Activated gamma-delta T cell treated with Interleukin-2 at 50 U/mL for 16 hours (primary cell): ENCODE measurements around the gene APOB.

Source experiments
- DNase-seq: peaks from one replicate; pipeline ENCODE4 v3.0.0-alpha.2; 2020

APOB gene

DNA sequence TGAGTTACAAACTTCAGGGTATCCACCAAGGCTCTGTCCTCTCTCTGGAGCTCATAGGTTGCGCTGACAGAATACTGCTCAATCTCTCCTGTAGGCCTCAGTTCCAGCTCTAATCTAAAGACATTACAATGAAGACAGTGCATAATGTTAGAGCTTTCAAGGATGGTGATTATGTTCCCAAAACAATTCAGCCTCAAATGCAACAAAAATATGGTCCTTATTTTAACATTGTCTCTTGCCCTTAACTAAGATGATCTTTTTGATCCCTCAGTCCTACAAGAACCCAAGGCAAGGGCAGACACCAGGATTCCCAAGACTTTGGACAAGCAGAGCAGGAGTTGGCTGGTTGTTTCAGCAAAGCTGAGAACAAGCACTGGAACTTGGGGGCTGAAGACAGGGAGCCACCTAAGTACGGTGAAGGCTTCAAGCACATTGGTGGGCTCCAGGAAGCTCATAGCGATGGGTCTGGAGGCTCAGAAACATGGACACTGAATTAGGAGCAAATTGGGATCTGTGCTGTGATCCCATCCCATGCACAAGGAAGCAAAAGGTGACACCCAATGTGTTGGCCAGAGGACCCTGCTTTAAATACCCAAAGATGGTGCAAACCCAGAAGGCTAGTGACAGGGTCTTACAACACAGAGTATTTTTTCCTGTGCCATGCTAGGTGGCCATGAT lies 24.7 kb downstream of the APOB start:
- DNase-seq, result no peak

- DNase-seq, result no peak
Observed at GRCh38 chr2:21018290-21018689, 25.6 kb downstream of the APOB start.

DNA sequence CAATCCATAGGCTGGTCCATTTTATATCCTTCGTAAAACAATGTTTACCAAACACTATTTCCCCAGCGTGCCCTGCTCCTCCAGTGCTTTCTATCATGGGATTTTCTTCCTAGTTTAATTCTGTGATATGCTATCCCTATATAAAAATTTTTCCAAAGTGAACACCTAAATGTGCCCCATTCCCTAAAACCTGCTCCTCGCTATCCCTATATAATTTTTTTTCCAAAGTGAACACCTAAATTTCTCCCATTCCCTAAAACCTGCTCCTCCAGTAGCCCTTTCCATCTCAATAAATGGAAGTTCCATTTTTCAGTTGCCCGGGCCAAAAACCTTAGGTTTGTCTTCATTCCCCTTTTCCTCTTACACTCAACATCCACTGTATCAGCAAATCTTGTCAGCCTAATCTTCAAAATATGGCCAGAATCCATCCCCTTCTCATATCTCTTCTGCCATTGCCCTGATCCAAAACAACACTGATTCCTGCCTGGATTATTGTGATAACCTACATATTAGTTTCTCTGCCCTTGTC lies 26.1 kb downstream of the APOB start:
- no peak for DNase-seq

DNA sequence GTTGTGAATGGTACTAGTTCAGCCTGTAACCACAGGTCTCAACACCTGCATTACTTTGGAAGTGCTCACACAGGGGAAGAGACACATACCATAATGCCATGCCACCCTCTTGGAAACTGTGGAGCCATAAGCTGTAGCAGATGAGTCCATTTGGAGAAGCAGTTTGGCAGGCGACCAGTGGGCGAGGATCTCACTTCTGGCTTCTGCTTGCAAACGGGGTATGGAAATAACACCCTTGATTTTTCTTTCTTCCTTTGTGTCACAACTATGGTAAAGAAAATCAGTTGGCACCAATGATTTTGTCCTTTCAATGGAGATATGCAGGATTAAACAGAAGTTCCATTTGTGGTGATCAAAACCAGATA lies 28.6 kb downstream of the APOB start:
- DNase-seq, result no peak

GRCh38 chr2:21014364-21015280 lies 29.3 kb downstream of the APOB start:
- no peak for DNase-seq

GRCh38 chr2:21013043-21013816 lies 30.6 kb downstream of the APOB start:
- no peak for DNase-seq

DNA sequence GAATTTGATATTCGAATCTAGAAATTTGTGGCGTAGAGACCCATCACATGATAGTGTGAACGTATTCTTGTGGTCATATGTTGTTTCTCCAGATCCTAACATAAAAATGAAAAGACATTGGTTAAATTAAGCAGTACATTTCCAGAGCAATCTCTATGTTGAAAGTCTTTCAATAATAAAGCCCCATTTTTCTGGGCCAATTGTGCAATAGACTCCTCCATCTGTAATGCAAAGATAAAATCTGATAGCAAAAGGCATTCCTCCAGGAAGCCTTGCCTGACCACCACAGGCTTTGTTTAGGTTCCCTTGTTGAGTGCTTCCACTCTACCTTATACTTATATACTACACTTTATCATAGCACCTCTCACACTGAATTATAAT lies 31.3 kb downstream of the APOB start:
- DNase-seq, result no peak

DNA sequence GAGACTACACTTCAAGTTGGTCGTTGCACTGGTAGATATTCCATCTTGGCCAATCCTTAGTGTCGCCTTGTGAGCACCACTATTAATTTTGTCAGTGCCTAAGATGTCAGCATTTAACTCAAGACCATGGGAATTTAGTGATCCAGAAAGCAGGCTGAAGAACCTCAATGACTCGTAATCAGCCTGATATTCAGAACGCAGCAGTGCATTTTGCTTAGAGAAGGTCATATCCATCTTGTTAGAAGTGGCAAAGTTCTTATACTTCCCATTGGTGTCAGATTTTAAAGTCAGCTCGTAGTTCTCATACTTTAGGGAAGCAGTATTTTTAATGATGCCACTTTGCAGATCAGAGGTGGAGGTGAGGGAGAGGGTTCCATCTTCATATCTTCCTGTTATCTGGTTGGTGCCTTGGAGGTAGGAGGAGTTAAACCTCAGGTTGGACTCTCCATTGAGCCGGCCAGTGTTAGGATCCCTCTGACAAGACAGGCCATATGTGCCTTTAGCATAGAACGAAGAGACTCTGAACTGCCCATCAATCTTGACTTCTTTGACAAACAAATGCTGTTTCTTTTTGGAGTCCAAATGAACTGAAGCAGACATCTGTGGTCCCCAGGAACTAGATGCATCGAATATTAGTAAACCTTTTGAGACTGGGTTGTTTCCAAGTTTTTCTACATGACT lies 31.9 kb downstream of the APOB start:
- no peak for DNase-seq

GRCh38 chr2:21011453-21011852 lies 32.4 kb downstream of the APOB start:
- DNase-seq, result no peak

DNA sequence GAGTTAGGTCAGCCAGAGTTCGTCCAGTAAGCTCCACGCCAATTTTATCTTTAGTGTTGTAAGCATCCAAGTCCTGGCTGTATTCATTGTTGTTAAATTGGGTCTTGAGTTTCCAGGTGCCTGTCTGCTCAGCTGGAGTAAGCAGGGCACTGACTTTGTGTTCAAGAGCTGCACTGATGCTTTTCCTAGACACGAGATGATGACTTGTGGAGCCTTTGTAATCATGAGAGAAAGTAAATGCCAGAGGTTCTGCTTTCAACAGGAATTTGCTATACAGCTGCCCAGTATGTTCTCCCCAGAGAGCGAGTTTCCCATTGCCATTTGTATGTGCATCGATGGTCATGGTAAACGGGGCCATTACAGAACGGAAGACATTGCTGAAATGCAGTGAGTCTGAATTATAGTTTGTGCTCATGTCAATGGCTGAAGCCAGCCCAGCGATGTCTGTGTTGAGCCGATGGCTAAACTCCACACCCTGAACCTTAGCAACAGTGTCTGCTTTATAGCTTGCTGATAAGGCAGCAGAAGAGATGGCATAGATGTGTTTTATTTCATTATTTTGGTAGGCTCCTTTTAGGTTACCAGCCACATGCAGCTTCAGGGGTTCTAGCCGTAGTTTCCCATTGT lies 32.9 kb downstream of the APOB start:
- no peak for DNase-seq

DNA sequence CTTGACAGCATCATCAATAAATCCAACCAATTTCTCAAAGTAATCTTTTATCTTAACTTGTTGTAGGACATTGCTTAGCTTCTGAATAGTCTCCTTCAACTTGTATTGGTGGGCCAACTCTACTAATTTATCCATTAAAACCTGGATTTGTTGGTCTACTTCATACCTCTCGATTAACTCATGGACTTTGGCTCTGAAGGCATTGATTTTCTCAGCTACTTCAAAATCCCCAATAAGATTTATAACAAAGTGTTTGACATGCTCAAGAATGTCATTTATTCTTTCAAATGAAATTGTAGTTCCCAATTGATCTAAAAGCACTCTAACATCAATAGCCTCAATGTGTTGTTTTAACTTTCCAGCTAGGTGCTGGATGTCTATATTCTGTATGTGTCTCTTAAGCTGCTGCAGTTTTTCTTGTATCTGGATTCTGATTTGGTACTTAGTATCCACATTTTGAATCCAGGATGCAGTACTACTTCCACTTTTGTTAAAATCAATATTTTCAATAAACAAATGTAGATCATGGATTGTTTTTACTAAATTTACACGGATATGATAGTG lies 34.1 kb downstream of the APOB start:
- DNase-seq, result no peak

DNA sequence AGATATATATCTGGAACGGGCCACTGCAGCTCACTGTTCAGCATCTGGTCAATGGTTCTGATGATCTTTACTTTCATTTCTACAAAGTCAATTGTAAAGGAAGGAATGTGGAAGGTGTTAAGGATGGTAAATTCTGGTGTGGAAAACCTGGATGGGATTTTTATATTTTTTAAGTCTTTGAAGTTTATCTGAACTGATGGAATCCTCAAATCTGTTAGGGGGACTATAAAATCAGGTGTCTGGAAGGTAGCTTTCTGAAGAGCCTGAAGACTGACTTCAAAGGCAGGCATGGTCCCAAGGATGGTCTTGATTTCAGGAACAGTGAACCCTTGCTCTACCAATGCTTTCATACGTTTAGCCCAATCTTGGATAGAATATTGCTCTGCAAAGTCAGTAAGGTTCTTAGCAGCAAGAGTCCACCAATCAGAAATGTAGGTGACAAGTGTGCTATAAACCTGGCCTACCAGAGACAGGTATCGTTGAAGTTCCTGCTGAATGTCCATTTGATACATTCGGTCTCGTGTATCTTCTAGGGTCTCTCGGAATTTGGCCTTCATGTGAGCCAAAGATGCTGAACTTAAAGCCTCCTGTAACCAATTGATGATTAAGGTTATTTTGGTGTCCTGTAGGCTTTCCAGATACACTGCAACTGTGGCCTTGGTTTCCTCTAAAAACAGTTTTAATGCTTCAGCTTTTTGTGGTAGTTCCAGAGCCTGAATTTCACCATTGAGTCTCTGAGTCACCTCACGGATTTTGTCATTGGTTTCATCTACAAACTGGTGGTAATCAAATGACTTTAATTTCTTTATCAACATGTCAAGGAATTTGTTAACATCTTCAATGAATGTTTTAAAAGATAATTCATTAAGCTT lies 34.8 kb downstream of the APOB start:
- no peak for DNase-seq

DNA sequence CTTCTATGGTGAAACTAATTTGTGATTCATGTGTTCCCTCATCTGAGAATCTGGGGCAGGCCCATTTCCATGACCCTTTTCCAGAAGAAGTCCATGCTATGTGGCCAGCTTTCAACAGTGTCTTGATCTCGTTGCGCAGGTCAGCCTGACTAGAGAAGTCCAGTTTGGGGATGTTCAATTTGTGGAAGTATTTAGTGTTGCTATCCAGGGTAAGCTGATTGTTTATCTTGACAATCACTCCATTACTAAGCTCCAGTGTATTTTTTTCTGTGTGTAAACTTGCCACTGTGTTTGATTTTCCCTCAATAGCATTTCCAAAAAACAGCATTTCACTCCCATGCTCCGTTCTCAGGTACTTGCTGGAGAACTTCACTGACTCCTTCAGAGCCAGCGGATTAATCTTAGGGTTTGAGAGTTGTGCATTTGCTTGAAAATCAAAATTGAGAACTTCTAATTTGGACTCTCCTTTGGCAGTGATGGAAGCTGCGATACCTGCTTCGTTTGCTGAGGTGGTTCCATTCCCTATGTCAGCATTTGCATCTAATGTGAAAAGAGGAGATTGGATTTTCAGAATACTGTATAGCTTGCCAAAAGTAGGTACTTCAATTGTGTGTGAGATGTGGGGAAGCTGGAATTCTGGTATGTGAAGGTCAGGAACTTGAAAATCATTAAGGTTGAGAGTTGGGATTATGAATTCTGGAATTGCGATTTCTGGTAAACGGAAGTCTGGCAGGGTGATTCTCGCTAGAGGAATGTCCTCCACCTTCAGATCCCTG lies 35.7 kb downstream of the APOB start:
- no peak for DNase-seq

- no peak for DNase-seq
Observed at GRCh38 chr2:21007129-21008013, 36.5 kb downstream of the APOB start.

DNA sequence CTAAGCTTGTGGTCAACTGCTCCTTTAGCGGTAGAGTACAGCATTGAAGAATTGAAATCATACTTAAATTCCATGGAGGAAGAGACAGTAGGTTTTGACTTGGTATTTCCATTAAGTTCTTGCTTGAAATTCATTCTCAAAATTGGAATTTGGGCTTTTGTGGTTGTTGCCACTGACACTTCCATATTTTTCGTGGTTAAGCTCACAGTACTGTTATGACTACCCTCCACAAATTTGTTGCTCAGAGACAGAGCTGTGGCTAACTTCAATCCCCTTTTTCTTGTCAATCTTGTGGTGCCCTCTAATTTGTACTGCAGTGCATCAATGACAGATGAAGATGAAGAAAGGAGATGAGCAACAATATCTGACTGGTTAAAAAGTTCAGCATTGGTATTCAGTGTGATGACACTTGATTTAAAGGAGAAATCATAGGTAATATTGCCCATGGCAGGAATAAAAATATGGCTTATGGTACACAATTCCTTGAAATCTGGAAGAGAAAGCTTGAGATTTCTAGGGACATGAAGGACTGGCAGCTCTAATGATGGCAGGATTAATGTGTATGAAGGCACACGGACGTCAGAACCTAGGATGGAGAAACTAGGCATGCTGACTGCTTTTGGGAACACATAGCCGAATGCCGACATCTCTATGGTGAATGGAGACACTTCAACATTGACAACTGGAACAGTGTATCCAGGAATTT lies 37.3 kb downstream of the APOB start:
- no peak for DNase-seq

- no peak for DNase-seq
Observed at GRCh38 chr2:21005700-21006422, 38.0 kb downstream of the APOB start.

DNA sequence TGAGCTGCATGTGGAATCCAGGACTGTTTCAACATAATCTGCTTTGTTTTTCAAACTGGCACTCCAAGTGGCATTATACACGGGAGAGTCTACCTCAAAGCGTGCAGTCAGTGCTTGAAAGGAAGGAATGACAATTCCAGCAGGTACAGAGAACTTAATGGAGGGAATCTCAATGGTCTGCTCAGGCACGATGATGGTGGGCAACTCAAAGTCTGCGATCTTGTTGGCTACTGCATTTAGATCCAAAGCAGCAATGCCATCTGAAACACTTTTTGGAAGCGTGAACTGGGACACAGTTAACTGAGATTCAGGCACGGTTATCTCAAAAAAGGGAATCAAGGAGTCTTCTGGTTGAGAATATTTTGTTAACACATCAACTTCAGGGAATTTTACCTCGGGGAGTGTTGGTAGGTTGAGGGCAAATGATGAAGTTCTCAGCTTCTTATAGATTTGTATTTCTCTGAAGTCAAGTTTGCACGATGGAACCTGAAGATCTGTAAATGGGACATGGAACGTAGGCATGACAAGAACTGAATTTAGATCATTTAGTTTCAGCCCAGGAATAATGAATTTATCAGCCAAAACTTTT lies 38.7 kb downstream of the APOB start:
- no peak for DNase-seq
